ENCODE data around the gene KCTD14.
"Not testable (repeated sequence)": the region's sequence is repeated elsewhere in the genome, so short reads cannot be mapped to it uniquely, and the experiment has no call there.

KCTD14 gene, protein sequence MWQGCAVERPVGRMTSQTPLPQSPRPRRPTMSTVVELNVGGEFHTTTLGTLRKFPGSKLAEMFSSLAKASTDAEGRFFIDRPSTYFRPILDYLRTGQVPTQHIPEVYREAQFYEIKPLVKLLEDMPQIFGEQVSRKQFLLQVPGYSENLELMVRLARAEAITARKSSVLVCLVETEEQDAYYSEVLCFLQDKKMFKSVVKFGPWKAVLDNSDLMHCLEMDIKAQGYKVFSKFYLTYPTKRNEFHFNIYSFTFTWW

DNA sequence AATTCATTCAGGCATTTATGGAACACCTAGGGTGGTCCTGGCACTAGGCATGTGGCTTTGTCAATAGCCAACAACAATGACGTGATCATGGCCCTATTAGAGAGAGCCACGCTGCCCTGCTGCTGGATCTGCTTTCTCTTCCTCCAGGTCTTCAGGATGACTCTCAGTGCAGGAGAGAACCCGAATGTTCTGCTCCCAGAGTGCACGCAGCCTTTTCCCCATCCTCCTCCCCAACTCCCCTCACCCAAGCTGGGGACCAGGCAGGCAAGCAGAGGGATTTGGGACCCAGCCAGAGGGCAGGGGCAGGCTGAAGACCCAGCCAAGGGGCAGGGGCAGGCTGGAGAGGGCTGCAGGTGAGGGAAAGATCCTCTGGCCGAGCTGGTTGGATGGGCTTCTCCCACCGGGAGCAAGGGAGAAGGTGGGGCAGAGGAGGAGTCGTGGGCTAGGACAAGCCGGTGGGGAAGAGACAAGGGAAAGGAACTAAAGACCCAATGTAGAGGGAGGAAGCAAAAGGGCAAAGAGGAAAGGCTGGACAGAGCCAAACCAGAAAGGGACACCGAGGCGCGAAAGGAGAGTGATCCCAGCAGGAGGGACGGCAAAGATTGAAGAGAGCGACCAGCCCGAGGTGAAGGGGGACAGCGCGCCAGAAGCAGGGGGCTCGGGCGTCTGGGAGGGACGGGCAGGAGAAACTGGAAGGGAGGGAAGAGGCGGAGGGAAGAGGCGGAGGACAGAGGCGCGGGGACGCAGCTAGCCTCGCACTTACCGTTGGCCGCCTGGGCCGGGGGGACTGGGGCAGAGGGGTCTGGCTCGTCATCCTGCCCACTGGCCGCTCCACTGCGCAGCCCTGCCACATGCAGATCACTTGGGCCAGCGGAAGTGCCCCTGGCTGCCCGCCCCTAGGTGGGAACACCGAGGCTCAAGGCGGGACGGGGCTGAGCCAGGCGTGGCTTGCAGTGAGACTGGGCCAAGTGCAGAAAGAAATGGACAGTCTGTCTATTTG lies at the start of gene KCTD14:
Gene KCTD14 (minus strand): TSS at position 880 of the 1,000 bp plus-strand sequence. CDS start 27 bp downstream, at position 853.
- DNase-seq (ENCODE audit: low read depth in 2 of 2) = no peak

GRCh38 chr11:78072455-78072854 lies 49.4 kb upstream of the KCTD14 start:
- DNase-seq (ENCODE audit: low read depth in 2 of 2) = no peak

- DNase-seq (ENCODE audit: low read depth in 2 of 2) = no peak
Observed at GRCh38 chr11:78071717-78072116, 48.6 kb upstream of the KCTD14 start.

GRCh38 chr11:78070621-78071020 lies 47.5 kb upstream of the KCTD14 start:
- DNase-seq (ENCODE audit: low read depth in 2 of 2) = no peak

DNA sequence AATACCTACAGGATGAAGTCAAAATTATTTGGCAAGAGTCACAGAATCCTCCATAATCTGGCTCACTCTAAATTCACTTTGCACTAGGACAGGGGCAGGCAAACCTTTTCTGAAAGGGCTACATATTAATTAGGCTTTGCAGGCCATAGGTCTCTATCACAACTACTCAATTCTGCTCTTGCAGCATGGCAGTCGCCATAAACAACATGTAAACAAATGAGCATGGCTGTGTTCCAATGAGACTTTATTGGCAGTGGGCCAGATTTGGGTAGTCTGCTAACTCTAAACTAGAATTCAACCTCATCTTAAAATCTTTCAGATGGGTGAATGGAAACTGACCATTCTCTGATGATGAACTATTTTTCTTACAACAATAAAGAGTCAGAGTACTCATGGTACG lies 46.4 kb upstream of the KCTD14 start:
- DNase-seq (ENCODE audit: low read depth in 2 of 2) = no peak

DNA sequence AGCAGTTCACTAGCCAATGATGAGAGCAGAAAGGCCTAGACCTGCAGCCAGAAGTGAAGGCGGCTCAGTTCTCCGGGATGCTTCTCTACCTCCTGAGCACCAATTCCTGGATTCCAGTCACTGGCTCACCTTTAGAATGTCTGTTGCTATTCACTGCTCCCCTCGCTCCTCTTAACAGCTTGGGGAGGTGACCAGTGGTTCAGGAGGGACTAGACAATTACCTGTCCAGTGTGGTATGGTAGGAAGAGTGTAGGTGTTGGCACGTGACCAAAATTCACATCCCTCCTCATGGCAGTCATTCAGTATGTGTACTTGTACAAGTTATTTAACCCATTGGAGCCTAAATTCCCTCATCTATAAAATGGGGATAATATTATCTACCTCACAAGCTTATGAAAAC lies 44.6 kb upstream of the KCTD14 start:
- no peak for DNase-seq (ENCODE audit: low read depth in 2 of 2)

DNA sequence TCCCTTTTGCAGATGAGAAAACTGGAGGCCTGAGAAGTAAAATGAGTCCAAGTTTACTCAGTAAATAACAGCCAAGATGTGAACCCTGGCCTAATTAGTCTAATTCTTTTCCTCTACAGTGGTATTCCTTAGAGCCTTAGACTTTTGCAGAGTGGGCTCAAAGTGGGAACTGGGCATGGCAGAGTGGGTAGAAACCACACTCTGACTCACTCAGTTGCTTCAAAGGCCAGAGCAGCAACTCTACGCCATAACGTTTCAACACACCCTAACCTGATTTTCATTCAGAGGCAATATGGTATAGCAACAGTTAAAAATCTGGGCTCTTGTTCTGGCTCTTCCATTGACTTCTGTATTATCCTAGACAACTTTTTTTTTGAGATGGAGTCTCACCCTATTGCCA lies 43.4 kb upstream of the KCTD14 start:
- no peak for DNase-seq (ENCODE audit: low read depth in 2 of 2)

DNA sequence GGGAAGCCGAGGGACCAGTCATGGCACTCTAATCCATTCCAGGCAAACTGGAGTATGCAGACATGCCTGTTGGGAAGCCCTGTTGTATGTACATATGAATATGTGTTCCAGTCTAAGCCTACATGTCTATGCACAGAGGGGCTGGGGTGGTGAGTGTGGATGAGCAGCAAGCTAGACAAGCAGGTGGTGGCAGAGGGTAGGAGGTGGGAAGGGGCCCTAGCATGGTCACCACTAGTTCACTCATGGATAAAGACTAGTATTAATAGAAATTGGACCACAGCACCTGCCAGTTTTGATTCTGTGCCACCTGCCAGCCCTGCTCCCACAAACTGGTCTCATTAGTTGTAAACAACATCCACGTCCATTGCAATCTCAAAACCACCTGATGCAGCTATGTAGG lies 42.1 kb upstream of the KCTD14 start:
- no peak for DNase-seq (ENCODE audit: low read depth in 2 of 2)

DNA sequence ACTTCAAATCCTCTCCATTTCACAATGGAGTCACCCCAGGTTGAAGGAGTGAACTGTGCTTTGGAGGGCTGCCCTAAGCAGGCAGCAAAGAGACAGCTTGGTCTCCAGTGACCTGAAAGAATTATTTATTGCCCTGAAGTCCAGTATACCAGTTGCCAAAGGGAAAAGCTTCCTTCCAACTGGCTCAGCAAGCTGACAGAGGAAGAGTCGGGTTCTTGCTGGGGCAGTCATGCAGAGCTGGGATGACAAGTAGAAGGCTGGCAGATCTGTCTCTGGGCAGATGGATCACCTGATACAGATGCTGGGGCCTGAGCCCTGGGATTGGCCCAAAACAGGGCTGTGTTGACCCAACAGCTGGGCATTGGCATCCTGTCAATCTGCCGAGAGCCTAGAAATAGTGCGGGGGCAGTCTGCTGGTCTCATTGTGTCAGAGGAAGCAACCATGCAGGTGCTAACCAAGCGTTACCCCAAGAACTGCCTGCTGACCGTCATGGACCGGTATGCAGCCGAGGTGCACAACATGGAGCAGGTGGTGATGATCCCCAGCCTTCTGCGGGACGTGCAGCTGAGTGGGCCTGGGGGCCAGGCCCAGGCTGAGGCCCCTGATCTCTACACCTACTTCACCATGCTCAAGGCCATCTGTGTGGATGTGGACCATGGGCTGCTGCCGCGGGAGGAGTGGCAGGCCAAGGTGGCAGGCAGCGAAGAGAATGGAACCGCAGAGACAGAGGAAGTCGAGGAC lies 40.5 kb upstream of the KCTD14 start, which contains the start of gene THRSP:
Gene THRSP (plus strand): TSS at position 422 of the 742 bp plus-strand sequence. CDS start 21 bp downstream, at position 443.
- DNase-seq (ENCODE audit: low read depth in 2 of 2) = no peak

DNA sequence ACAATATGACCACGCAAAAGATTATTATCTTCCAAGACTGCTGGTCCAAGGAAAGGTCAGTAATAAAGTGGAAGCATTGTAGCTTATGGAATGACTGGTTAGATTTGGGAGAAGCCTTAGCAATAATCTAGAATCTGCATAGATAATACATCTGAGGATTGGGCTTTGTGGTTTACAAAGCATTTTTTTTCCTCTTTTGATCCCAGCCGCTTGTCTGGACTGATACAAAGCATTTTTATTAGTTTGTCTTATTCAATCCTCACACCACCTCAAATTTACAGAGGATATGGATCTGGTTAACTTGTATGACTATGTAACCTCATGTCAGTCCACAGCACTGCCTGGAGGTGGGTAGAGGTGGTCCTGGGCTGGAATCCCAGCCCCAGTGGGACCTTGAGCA lies 39.6 kb upstream of the KCTD14 start:
- no peak for DNase-seq (ENCODE audit: low read depth in 2 of 2)

DNA sequence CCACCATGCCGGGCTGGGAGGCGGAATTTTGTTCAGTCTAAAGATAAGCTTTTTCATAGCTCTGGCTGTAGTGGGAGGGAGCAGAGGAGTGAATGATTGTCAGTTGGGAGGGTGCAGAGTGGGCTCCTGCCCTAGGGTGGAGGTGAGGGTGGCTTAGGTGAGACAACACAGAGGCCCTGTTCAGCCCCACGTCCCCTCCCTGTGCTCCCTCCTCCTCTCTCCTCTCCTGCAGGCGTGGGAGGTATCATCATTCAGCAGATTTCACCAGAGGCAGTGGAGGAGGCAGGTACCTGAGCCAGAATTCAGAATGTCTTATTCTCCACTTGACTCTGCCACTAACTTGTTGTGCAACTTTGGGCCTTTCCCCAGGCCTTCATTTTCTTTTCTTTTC lies 38.8 kb upstream of the KCTD14 start:
- DNase-seq (ENCODE audit: low read depth in 2 of 2) = no peak

DNA sequence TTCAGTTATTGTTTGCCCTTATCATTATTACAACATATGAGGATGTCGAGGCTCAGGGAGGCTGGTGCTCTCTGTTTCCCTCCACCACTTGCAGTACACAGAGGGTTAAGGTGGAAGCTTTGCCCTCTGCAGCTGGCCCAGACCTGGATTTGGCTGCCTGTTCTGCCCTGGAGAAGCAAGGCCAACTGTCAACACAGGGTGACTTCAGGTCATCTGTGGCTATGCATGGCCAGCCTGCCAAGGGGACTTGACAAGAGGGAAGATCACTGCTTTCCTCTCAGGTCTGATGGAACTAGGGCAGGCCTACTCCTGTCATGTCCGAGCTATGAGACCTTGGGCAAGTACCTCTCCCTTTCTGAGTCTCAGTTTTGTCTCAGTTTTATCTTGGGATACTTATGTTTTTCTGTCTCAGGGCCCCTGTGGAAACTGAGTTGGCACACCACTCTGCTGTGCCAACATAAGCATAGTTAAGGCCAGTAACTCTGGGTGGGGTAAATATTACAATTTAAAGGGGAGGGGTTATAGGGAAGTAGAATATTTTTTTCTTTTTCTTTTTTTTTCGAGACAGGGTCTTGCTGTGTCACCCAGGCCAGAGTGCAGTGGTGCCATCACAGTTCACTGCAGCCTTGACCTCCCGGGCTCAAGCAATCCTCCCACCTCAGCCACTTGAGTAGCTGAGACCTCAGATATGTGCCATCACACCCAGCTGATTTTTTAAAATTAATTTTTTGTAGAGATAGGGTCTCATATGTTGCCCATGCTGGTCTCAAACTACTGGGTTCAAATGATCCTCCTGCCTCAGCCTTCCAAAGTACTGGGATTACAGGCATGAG lies 38.2 kb upstream of the KCTD14 start:
- no peak for DNase-seq (ENCODE audit: low read depth in 2 of 2)

DNA sequence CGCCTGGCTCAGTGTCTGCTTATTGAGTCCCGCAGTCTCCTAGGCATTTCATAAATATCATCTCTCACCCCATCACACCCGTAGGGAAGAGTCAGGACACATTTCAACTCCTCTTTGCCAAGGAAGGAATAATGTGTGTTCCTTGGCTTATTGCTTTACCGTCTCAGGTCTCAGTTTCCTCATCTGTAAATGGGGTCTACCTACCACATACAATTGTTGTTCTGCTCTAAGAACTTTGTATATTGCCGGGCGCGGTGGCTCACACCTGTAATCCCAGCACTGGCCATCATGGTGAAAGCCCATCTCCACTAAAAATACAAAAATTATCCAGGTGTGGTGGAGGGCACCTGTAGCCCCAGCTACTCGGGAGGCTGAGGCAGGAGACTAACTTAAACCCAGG lies 37.5 kb upstream of the KCTD14 start:
- no peak for DNase-seq (ENCODE audit: low read depth in 2 of 2)

DNA sequence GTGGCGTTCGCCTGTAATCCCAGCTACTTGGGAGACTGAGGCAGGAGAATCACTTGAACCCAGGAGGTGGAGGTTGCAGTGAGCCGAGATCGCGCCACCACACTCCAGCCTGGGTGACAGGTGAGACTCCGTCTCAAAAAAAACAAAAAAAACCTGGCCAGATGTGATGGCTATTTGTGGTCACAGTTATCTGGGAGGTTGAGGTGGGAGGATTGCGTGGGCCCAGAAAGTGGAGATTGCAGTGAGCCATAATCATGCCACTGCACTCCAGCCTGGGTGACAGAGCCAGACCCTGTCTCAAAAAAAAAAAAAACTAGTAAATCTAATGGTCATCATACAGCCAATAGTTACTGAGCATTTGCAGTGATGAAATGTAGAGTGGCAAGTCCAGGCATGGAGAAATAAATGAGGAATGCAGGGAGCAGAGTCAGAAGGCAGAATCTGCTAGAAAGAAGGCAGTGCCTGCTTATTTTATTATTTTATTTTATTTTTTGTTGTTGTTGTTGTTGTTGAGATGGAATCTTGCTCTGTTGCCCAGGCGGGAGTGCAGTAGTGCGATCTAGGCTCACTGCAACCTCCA lies 36.8 kb upstream of the KCTD14 start:
- DNase-seq (ENCODE audit: low read depth in 2 of 2) = not testable (repeated sequence)

DNA sequence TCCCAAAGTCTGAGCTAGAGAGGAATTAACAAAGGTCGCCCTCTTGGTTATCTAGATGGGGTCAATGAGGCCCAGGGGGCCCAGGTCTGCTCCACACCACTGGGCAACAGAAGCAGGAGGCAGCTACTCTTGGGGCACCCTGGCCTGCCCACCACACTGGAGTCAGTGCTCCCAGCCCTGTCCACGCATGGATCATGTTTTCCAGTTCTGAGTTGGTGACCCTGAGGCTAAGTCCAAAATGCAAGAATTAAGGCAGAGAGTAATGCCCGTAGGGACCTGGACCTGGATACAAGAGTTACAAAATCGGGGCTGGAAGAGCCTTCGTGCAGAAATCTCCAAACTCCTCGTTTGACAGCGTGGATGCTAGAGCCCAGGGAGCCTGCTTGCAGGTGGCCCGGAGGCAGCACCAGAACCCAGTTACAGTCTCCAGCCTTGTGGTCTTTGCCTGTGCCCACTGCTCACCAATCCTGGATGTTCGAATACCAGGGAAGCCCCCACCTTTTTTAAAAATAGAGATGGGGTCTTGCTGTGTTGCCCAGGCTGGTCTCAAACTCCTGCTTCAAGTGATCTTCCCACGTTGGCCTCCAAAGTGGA lies 34.5 kb upstream of the KCTD14 start:
- DNase-seq (ENCODE audit: low read depth in 2 of 2) = no peak

DNA sequence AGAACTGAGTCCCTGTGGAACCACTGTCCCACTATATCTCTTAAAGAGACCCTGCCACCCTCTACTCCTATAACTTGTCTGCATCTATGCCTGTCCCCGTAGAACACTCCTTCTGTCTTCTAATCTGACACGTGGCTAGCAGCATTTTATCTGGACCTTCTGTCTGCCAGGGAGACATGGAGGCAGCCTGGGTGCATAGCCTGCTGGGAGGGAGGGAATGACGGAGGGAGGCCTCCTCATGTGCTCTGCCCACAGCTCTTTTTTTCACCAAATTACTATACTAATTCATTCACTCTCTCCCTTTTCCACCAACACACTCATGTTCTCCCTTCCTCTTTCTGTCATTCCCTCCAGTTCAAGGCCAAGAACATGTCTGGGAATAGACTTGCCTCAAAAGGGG lies 33.0 kb upstream of the KCTD14 start:
- DNase-seq (ENCODE audit: low read depth in 2 of 2) = no peak

DNA sequence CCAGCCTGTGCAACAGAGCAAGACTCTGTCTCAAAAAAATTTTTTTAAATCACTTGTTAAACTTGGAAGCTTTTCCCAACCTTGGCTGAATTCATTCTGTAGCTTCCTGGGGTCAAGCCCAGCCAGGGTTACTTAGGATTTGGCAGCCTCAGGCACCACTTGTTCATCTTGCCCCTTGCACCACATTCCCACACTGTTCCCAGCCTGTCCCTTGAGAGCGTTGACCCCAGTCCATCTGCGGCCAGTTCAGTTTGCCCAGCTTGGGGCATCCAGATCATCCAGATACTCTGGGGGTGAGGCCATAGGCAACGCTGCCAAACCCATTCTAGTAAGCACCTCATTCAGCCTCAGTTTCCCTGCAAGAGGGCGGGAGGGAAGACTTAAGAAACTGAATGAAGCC lies 31.9 kb upstream of the KCTD14 start:
- no peak for DNase-seq (ENCODE audit: low read depth in 2 of 2)

GRCh38 chr11:78050964-78051831 lies 28.1 kb upstream of the KCTD14 start:
- DNase-seq (ENCODE audit: low read depth in 2 of 2) = no peak

- DNase-seq (ENCODE audit: low read depth in 2 of 2) = no peak
Observed at GRCh38 chr11:78049348-78049747, 26.3 kb upstream of the KCTD14 start.

GRCh38 chr11:78048561-78048960 lies 25.5 kb upstream of the KCTD14 start:
- no peak for DNase-seq (ENCODE audit: low read depth in 2 of 2)

Measured in activated CD4-positive, alpha-beta T cell treated with anti-CD3 and anti-CD28 coated beads for 24 hours (primary cell).